HG03159 (cell line): ENCODE data around the gene VGLL2.
A peak's percentile ranks its signal among the peaks of the same experiment; 100 is the strongest.
"Not testable (repeated sequence)": the region's sequence is repeated elsewhere in the genome, so short reads cannot be mapped to it uniquely, and the experiment has no call there.

ENCODE experiments used
- ATAC-seq: cut with Tn5 transposase; IDR thresholded peaks from one replicate; pipeline ENCODE4 v1.9.1; 2021; ENCODE audit warnings: mild to moderate bottlenecking, moderate library complexity; ENCODE audit not compliant: unreplicated experiment

The VGLL2 gene, protein sequence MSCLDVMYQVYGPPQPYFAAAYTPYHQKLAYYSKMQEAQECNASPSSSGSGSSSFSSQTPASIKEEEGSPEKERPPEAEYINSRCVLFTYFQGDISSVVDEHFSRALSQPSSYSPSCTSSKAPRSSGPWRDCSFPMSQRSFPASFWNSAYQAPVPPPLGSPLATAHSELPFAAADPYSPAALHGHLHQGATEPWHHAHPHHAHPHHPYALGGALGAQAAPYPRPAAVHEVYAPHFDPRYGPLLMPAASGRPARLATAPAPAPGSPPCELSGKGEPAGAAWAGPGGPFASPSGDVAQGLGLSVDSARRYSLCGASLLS

DNA sequence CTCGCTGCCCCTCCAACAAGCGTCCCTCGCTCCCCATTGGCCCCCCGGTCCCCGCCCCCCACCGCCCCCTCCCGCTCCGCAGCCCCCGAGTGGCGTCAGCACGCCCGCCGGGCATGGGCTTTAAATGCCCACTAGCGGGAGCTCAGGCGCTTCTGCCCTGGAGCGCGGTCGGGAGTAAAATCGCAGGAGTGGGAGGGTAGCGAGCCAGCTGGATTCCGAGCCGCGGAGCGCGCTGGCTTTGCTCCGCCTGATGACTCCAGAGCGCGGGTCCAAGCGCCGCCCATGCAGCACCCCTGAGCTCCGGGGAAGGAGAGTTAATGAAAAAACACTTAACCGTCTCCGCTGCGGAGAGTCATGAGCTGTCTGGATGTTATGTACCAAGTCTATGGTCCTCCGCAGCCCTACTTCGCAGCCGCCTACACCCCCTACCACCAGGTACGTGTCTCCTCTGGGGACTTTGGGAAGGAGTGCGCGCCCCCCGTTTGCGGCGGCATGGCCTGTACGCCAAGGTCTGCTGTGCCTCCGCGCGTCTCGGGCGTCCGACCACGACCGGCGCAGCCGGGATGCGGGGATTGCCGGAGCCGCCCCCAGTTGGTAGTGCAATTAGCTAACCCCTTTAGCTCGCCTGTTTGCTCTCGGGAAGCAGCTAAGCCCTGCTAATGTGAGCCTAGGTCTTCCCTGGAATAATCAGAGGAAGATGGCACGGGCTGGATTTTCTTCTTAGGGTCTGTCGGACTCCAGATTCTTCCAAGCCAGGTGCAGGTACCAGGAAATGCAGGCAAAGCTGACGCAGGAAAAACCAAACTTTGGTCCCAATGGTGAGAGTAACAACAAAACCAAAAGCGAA, at the start of gene VGLL2:
Gene VGLL2, plus strand, starts transcription at position 149 of the 847 bp plus-strand sequence. Its CDS starts 206 bp downstream, at position 355.
- ATAC-seq = peak; percentile 40

- ATAC-seq = no peak
These were observed 42.5 kb upstream of the VGLL2 start for GRCh38 chr6:117222861-117223260.

- no peak for ATAC-seq
These were observed 38.6 kb upstream of the VGLL2 start for GRCh38 chr6:117226778-117227177.

- no peak for ATAC-seq
These were observed 38.0 kb upstream of the VGLL2 start for GRCh38 chr6:117227245-117227962.

DNA sequence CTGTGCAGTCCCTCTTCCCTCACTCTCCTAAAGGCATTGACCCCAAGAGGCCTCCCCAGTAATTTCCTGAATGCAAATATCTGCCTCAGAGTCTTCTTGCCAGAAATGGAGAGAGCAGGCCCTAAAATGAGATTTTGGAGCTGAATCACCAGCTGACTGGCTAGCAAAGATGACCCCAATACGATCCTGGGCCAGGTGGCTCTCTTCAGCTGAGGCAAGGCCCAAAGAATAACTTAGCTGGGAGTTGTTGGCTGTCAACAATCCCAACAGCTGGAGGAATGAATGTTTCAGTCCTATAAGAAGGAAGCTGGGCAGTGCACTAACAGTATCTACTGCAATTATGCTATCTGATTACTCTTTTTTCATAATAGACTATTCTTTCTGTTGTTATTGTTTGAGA, 37.2 kb upstream of the VGLL2 start:
- ATAC-seq = no peak

DNA sequence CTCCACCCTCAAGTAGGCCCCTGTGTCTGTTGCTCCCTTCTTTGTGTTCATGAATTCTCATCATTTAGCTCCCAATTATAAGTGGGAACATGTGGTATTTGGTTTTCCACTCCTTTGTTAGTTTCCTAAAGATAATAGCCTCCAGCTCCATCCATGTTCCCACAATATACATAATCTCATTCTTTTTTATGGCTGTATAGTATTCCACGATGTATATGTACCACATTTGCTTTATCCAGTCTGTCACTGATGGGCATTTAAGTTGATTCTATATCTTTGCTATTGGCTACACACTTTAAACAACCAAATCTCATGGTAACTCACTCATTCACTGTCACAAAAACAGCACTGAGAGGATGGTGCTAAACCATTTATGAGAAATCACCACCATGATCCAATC, 35.5 kb upstream of the VGLL2 start:
- ATAC-seq = no peak

DNA sequence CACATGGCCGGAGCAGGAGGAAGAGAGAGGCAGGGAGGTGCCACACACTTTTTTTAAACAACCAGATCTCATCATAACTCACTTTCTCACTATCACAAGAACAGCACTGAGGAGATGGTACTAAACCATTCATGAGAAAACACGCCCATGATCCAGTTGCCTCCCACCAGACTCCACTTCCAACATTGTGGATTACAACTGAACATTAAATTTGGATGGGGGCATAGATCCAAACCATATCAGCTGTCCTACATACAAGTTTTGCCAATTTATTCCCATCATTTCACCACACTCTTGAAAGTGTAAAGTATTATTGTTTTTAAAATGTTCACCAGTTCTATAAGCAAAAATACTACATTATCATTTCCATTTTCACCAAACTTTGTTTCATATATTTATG, 33.9 kb upstream of the VGLL2 start:
- no peak for ATAC-seq

- ATAC-seq = no peak
These were observed 33.2 kb upstream of the VGLL2 start for GRCh38 chr6:117232196-117232595.

- no peak for ATAC-seq
These were observed 32.2 kb upstream of the VGLL2 start for GRCh38 chr6:117233145-117233544.

GRCh38 chr6:117237561-117237960, 27.8 kb upstream of the VGLL2 start:
- ATAC-seq = no peak

DNA sequence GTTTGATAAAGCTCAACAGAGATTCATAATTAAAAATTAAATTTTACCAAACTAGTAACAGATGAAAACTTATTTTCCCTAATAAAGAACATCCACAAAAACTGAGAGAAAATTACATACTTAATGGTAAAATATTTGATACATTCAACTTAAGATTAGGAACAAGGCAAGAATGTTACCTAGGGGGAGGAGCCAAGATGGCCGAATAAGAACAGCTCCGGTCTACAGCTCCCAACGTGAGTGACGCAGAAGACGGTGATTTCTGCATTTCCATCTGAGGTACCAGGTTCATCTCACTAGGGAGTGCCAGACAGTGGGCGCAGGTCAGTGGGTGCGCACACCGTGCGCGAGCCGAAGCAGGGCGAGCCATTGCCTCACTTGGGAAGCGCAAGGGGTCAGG, 20.8 kb upstream of the VGLL2 start:
- ATAC-seq = not testable (repeated sequence)

DNA sequence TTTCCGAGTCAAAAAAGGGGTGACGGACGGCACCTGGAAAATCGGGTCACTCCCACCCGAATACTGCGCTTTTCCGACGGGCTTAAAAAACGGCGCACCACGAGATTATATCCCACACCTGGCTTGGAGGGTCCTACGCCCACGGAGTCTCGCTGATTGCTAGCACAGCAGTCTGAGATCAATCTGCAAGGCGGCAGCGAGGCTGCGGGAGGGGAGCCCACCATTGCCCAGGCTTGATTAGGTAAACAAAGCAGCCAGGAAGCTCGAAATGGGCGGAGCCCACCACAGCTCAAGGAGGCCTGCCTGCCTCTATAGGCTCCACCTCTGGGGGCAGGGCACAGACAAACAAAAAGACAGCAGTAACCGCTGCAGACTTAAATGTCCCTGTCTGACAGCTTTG, 20.4 kb upstream of the VGLL2 start:
- not testable (repeated sequence) for ATAC-seq

DNA sequence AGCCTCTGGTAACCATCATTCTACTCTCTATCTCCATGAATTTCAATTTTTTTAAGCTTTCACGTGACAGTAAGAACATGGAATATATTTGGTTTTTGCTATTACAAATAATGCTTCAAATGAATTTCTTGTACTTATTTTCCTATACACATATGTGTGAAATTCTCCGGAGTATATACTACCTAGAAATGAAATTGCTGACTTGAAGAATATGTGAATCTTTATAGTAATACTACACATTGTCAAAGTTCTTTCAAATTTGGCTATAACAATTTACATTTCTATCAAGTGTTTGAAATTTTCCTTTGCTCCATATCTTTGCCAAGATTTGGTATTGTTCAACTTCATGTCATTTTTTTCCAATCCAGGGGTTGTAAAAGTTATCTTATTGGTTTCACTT, 11.6 kb upstream of the VGLL2 start:
- ATAC-seq = no peak

DNA sequence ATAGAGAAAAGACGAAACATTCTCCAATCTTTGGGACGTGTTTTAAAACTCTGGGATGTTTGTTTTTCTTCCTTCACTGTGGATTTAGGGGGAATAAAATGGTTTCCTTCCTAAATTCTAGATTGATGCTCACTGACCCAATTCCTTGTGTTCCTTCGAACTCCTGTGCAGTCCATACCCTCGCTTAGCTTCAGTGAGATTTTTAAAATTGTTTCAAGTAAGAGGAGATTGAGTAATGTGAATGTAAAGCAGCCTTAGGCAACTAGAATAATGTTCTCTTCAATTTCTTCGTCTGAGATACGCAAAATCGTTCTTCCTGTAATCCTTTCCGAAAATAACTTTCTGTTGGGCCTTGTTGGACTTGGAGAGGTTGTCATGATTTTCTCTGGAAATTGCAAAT, 2.6 kb upstream of the VGLL2 start:
- ATAC-seq = no peak

- no peak for ATAC-seq
These were observed 1.9 kb upstream of the VGLL2 start for GRCh38 chr6:117263353-117263927.

GRCh38 chr6:117264369-117264691, 1.0 kb upstream of the VGLL2 start:
- no peak for ATAC-seq

DNA sequence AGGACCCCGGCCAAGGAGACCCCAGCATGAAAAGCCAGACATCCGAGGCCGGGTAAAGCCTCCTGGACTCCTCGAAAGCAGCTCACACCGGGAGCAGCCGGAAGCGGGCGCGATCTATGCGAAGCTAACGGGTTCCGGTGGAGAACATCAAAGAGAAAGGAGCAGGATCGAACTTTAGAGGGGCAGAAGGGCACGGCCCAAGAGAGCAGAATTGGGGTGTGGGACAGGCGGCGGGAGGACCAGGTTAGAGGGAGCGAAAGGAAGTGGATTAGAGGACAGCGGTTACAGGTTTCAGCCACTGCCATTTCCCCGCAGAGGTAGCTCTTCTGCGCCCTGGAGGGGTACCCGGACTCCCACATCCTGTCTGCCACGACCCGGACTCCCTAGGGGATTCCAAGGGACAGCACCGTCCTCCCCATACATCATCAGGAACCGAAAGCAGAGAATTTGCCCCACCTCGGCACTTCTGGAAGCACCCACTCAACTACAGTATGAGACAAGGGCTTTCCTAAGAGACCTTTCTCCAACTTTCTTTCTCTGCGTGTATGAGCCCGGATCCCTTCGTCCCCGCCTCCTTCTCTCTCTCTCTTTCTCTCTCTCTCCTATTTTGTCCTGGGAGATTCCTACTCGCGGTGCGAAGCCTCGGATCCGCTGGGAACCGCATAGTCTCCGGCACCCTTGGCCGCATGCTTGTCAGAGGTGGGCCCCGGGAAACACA, 507 bp upstream of the VGLL2 start:
- ATAC-seq = peak; percentile 35

DNA sequence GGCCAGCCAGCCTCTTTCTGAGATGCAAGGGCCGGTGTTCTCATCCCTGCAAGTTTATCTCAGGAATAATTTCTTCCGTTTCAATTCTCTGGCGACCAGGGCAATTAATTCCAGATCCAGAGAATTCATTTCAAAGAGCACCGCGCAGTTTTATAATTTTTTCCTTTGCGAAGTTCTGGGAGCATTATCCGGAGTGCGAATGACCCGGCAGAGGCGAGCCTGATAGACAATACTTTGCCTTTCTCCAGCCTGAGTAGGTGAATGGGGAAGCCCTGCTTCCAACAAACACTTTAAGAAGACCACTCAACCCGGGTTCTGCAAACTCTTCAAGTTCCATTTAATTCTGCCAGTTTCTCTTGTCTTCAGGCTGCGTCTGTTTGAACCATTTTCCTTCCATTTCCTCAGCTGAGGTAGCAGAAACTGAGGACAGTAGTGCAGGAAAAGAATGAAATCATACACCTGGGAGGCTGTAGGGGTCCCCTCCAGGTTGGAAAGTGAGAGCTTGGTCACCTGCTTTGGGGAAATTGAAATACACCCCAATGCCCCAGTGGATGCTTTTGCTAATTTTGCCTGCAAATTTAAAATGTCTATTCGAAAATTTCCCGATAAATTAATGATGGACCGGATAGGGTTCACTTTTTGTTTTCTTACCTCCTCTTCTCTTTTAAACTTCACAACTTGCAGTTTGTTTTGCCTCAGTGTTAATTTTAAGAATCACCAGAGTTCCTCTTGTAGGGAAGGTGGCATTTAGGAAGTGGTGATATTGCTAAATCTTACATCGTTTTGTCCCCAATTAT, 1.1 kb downstream of the VGLL2 start:
- ATAC-seq = no peak

DNA sequence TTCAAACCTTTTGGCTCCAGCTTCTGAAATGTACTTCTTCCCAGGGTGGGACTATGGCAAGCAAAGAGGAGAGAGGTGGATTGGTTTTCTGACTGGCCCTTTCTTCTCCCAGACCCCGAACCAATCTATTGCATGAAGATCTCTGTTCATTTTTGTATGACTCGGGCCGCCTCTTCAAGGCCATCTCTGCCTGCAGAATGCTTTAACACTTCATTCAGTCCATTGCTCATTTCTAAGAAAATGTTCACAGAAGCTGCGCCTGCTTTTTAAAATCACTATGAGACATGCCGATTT, 1.6 kb downstream of the VGLL2 start:
- no peak for ATAC-seq
